SU-DHL-6 (cell line): Measurements from ENCODE around the gene CCND2.

Source experiments
- EZH2phosphoT487 ChIP-seq: fragments of 200-600 bp; sonication (generic), shearing (Covaris generic); conservative IDR thresholded peaks from 2 replicates; pipeline ENCODE4 v1.6.1; 2018; ENCODE audit warnings: mild to moderate bottlenecking, antibody characterized with exemption, low read length, moderate library complexity, mixed read lengths
- TF ChIP-seq, protein P1 (sequence below): fragments of 200-600 bp; sonication (generic); IDR thresholded peaks from one replicate; pipeline ENCODE4 v1.5.1; 2017; ENCODE audit warnings: antibody characterized with exemption, mild to moderate bottlenecking, low read length, moderate library complexity; ENCODE audit not compliant: insufficient read depth, poor library complexity, severe bottlenecking

DNA sequence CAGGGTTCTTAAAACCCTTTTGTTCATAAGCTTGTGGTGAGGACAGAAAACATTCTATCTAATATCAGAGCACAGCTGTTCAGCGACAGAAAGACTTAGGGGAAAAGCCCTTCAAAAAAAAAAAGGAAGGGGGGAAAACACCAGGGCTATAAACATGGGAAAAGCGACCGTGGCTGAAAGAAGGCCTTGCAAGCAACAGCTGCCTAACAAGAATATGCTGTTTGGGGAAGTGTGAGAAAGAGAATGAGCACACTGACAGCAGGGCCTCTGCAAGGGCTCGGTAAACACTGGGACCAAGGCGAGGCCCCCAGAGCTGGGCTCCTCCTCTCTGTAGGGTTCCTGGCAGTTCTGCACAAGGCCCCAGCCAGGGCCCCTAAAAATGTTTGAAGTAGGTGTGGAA is 27.4 kb upstream of the CCND2 start:
- TF ChIP-seq, protein P1, sequence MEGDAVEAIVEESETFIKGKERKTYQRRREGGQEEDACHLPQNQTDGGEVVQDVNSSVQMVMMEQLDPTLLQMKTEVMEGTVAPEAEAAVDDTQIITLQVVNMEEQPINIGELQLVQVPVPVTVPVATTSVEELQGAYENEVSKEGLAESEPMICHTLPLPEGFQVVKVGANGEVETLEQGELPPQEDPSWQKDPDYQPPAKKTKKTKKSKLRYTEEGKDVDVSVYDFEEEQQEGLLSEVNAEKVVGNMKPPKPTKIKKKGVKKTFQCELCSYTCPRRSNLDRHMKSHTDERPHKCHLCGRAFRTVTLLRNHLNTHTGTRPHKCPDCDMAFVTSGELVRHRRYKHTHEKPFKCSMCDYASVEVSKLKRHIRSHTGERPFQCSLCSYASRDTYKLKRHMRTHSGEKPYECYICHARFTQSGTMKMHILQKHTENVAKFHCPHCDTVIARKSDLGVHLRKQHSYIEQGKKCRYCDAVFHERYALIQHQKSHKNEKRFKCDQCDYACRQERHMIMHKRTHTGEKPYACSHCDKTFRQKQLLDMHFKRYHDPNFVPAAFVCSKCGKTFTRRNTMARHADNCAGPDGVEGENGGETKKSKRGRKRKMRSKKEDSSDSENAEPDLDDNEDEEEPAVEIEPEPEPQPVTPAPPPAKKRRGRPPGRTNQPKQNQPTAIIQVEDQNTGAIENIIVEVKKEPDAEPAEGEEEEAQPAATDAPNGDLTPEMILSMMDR, result no peak
- no peak for TF ChIP-seq EZH2phosphoT487
